T-helper 17 cell (primary cell): ENCODE results near the gene AKAP7. TPM values are rescaled to one million over a fixed set of nuclear protein-coding genes. Genes with fewer than 3 reads are reported as not detected.

ENCODE experiments used
- ATAC-seq: fragments of 150-1000 bp; cut with Tn5 transposase; 2 replicates; pipeline ENCODE4 v1.10.0; 2021; ENCODE audit warnings: mild to moderate bottlenecking, moderate library complexity
- DNase-seq, 3 donors: peaks; one replicate each; pipeline versions ENCODE4 v3.0.0 to v3.0.0-alpha.2; 2020 to 2021
- H3K9me3 ChIP-seq: one replicate; pipeline ENCODE4 v1.7.0; 2013; ENCODE audit warnings: low read length, mild to moderate bottlenecking; ENCODE audit not compliant: control insufficient read depth, poor library complexity, severe bottlenecking
- H3K27ac Mint-ChIP-seq: one replicate; pipeline ENCODE4 v1.8.0; 2022; ENCODE audit warnings: mild to moderate bottlenecking, moderate library complexity, mixed read lengths
- H3K27me3 Mint-ChIP-seq: one replicate; pipeline ENCODE4 v1.8.0; 2022; ENCODE audit warnings: mixed read lengths
- H3K36me3 Mint-ChIP-seq: one replicate; pipeline ENCODE4 v1.8.0; 2022; ENCODE audit warnings: low read depth, mixed read lengths
- H3K4me1 Mint-ChIP-seq: one replicate; pipeline ENCODE4 v1.8.0; 2022; ENCODE audit warnings: mild to moderate bottlenecking, mixed read lengths
- H3K4me3 Mint-ChIP-seq: one replicate; pipeline ENCODE4 v1.8.0; 2022; ENCODE audit warnings: mild to moderate bottlenecking, moderate library complexity, mixed read lengths
- total RNA-seq, 4 donors: library from RNA in 2 of 4; stranded (reverse) in 2 of 4; gene quantifications; one replicate each; pipeline ENCODE4 v1.2.3 and lab custom pipeline; 2022 to 2026

Gene AKAP7
- total RNA-seq, 2 donors from 2014 or later = 3.9 to 11.6 TPM

GRCh38 chr6:131146865-131147264, 11.6 kb downstream of the AKAP7 start:
- DNase-seq (no peak), ATAC-seq (no peak)
- no peaks in the 10 kb centered on the region for H3K9me3 ChIP-seq
- Mint-ChIP-seq H3K4me3 (no peak overlapping the region), H3K27me3 (no peaks in the 10 kb centered on the region), H3K27ac (no peak overlapping the region), H3K4me1 (no peaks in the 10 kb centered on the region), H3K36me3 (no peaks in the 10 kb centered on the region)

- H3K27ac Mint-ChIP-seq = no peak overlapping the region
- H3K4me3 Mint-ChIP-seq = no peak overlapping the region
- H3K36me3 Mint-ChIP-seq = no peaks in the 10 kb centered on the region
- H3K27me3 Mint-ChIP-seq = no peaks in the 10 kb centered on the region
- no peak for ATAC-seq
- DNase-seq = no peak
- H3K9me3 ChIP-seq = no peaks in the 10 kb centered on the region
- H3K4me1 Mint-ChIP-seq = no peaks in the 10 kb centered on the region
These were observed 21.1 kb downstream of the AKAP7 start for GRCh38 chr6:131156411-131156810.

GRCh38 chr6:131159578-131159977, 24.3 kb downstream of the AKAP7 start:
- H3K9me3 ChIP-seq = no peaks in the 10 kb centered on the region
- DNase-seq = no peak
- H3K4me1 Mint-ChIP-seq = no peaks in the 10 kb centered on the region
- no peaks in the 10 kb centered on the region for H3K36me3 Mint-ChIP-seq
- H3K27me3 Mint-ChIP-seq = no peaks in the 10 kb centered on the region
- ATAC-seq = no peak
- H3K4me3 Mint-ChIP-seq = no peak overlapping the region
- H3K27ac Mint-ChIP-seq = no peak overlapping the region

- Mint-ChIP-seq H3K4me3 (no peak overlapping the region), H3K36me3 (no peaks in the 10 kb centered on the region), H3K4me1 (no peaks in the 10 kb centered on the region), H3K27me3 (no peaks in the 10 kb centered on the region), H3K27ac (no peak overlapping the region)
- DNase-seq = no peak
- no peak for ATAC-seq
- no peaks in the 10 kb centered on the region for H3K9me3 ChIP-seq
These were observed 25.0 kb downstream of the AKAP7 start for GRCh38 chr6:131160254-131160758.

- no peak overlapping the region for H3K27ac Mint-ChIP-seq
- H3K4me1 Mint-ChIP-seq = no peaks in the 10 kb centered on the region
- peak overlapping the region; percentile 25 for H3K4me3 Mint-ChIP-seq
- no peaks in the 10 kb centered on the region for H3K27me3 Mint-ChIP-seq
- H3K9me3 ChIP-seq = no peaks in the 10 kb centered on the region
- DNase-seq (no peak), ATAC-seq (no peak)
- peaks cover 7% of the 10 kb centered on the region for H3K36me3 Mint-ChIP-seq
These were observed 26.7 kb downstream of the AKAP7 start for GRCh38 chr6:131161987-131162386.

GRCh38 chr6:131163886-131164285, 28.6 kb downstream of the AKAP7 start:
- peaks cover 7% of the 10 kb centered on the region for H3K36me3 Mint-ChIP-seq
- no peak overlapping the region for H3K4me3 Mint-ChIP-seq
- no peaks in the 10 kb centered on the region for H3K4me1 Mint-ChIP-seq
- H3K27me3 Mint-ChIP-seq = no peaks in the 10 kb centered on the region
- no peak overlapping the region for H3K27ac Mint-ChIP-seq
- ATAC-seq (no peak), DNase-seq (no peak)
- H3K9me3 ChIP-seq = no peaks in the 10 kb centered on the region

- Mint-ChIP-seq H3K4me1 (no peaks in the 10 kb centered on the region), H3K36me3 (peaks cover 7% of the 10 kb centered on the region), H3K27ac (no peak overlapping the region), H3K27me3 (no peaks in the 10 kb centered on the region), H3K4me3 (no peak overlapping the region)
- ATAC-seq (no peak), DNase-seq (no peak)
- H3K9me3 ChIP-seq = no peaks in the 10 kb centered on the region
These were observed 29.2 kb downstream of the AKAP7 start for GRCh38 chr6:131164506-131164905.

GRCh38 chr6:131167773-131168172, 32.5 kb downstream of the AKAP7 start:
- Mint-ChIP-seq H3K4me1 (peaks cover 6% of the 10 kb centered on the region), H3K27me3 (no peaks in the 10 kb centered on the region), H3K4me3 (no peak overlapping the region), H3K27ac (no peak overlapping the region), H3K36me3 (peaks cover 12% of the 10 kb centered on the region)
- no peaks in the 10 kb centered on the region for H3K9me3 ChIP-seq
- no peak for DNase-seq
- no peak for ATAC-seq

GRCh38 chr6:131169613-131170012, 34.3 kb downstream of the AKAP7 start:
- no peak for ATAC-seq
- no peaks in the 10 kb centered on the region for H3K27me3 Mint-ChIP-seq
- peaks cover 12% of the 10 kb centered on the region for H3K36me3 Mint-ChIP-seq
- H3K27ac Mint-ChIP-seq = peak overlapping the region; percentile 56
- H3K4me1 Mint-ChIP-seq = peaks cover 6% of the 10 kb centered on the region
- no peak for DNase-seq
- H3K4me3 Mint-ChIP-seq = no peak overlapping the region
- no peaks in the 10 kb centered on the region for H3K9me3 ChIP-seq

GRCh38 chr6:131172222-131172621, 37.0 kb downstream of the AKAP7 start:
- Mint-ChIP-seq H3K36me3 (peaks cover 9% of the 10 kb centered on the region), H3K4me3 (no peak overlapping the region), H3K27me3 (no peaks in the 10 kb centered on the region), H3K27ac (no peak overlapping the region), H3K4me1 (peaks cover 6% of the 10 kb centered on the region)
- ATAC-seq (no peak), DNase-seq (no peak)
- no peaks in the 10 kb centered on the region for H3K9me3 ChIP-seq

- Mint-ChIP-seq H3K27me3 (no peaks in the 10 kb centered on the region), H3K36me3 (peaks cover 11% of the 10 kb centered on the region), H3K4me1 (peaks cover 10% of the 10 kb centered on the region), H3K27ac (no peak overlapping the region), H3K4me3 (no peak overlapping the region)
- DNase-seq = no peak
- ATAC-seq = no peak
- H3K9me3 ChIP-seq = no peaks in the 10 kb centered on the region
These were observed 38.4 kb downstream of the AKAP7 start for GRCh38 chr6:131173680-131174079.

- no peak for DNase-seq
- no peak overlapping the region for H3K27ac Mint-ChIP-seq
These were observed 40.3 kb downstream of the AKAP7 start for GRCh38 chr6:131175564-131175963.

GRCh38 chr6:131177996-131178395, 42.7 kb downstream of the AKAP7 start:
- H3K9me3 ChIP-seq = no peaks in the 10 kb centered on the region
- no peak overlapping the region for H3K4me3 Mint-ChIP-seq
- DNase-seq (no peak), ATAC-seq (no peak)
- peaks cover 8% of the 10 kb centered on the region for H3K4me1 Mint-ChIP-seq
- no peaks in the 10 kb centered on the region for H3K27me3 Mint-ChIP-seq
- H3K27ac Mint-ChIP-seq = no peak overlapping the region
- H3K36me3 Mint-ChIP-seq = peaks cover 12% of the 10 kb centered on the region

More at GRCh38 chr6:131175564-131175963, 40.3 kb downstream of the AKAP7 start:
- Mint-ChIP-seq H3K4me3 (no peak overlapping the region), H3K4me1 (peaks cover 12% of the 10 kb centered on the region), H3K27me3 (no peaks in the 10 kb centered on the region), H3K36me3 (peaks cover 16% of the 10 kb centered on the region)
- no peaks in the 10 kb centered on the region for H3K9me3 ChIP-seq
- no peak for ATAC-seq

- Mint-ChIP-seq H3K4me1 (peaks cover 14% of the 10 kb centered on the region), H3K36me3 (peaks cover 17% of the 10 kb centered on the region), H3K4me3 (peak overlapping the region; percentile 82), H3K27me3 (no peaks in the 10 kb centered on the region), H3K27ac (peak overlapping the region; percentile 90)
- ATAC-seq = peak; percentile 75
- no peaks in the 10 kb centered on the region for H3K9me3 ChIP-seq
- DNase-seq = no peak
These were observed 47.7 kb downstream of the AKAP7 start for GRCh38 chr6:131182991-131183425.
